NT2/D1 (cell line): ENCODE measurements around the gene C6orf120.

Source experiments
- SUZ12 ChIP-seq: IDR thresholded peaks from 2 replicates; pipeline ENCODE4 v1.6.1; 2011; ENCODE audit not compliant: insufficient read length, insufficient read depth; ENCODE audit errors: extremely low read depth
- YY1 ChIP-seq: IDR thresholded peaks from 2 replicates; pipeline ENCODE4 v1.6.1; 2011; ENCODE audit not compliant: insufficient read length, insufficient read depth
- ZNF274 ChIP-seq: IDR thresholded peaks from 2 replicates; pipeline ENCODE4 v1.6.1; 2011; ENCODE audit warnings: mild to moderate bottlenecking, low read depth, low read length

GRCh38 chr6:169714178-169714577 is 12.3 kb downstream of the C6orf120 start:
- no peak for TF ChIP-seq ZNF274
- no peak for TF ChIP-seq YY1
- TF ChIP-seq SUZ12: no peak
